Fibroblast of the conjunctiva (primary cell): ENCODE data around the gene RBM28.
A peak's percentile ranks its signal among the peaks of the same experiment; 100 is the strongest.

Experiments
- DNase-seq: peaks from one replicate; pipeline ENCODE4 v3.0.0-alpha.2; 2010; ENCODE audit warnings: low read depth

The RBM28 gene

GRCh38 chr7:128374041-128374440, 30.3 kb upstream of the RBM28 start:
- no peak for DNase-seq

GRCh38 chr7:128373606-128374005, 29.9 kb upstream of the RBM28 start:
- no peak for DNase-seq

GRCh38 chr7:128370491-128370890, 26.8 kb upstream of the RBM28 start:
- no peak for DNase-seq

GRCh38 chr7:128366986-128367385, 23.3 kb upstream of the RBM28 start:
- no peak for DNase-seq

- no peak for DNase-seq
These were observed 22.6 kb upstream of the RBM28 start for GRCh38 chr7:128366300-128366699.

GRCh38 chr7:128365432-128365831, 21.7 kb upstream of the RBM28 start:
- DNase-seq, result no peak

- no peak for DNase-seq
These were observed 20.6 kb upstream of the RBM28 start for GRCh38 chr7:128364166-128364870.

GRCh38 chr7:128363261-128363721, 19.6 kb upstream of the RBM28 start:
- DNase-seq, result no peak

GRCh38 chr7:128362670-128363069, 19.0 kb upstream of the RBM28 start:
- no peak for DNase-seq

GRCh38 chr7:128361411-128362379, 18.0 kb upstream of the RBM28 start, which contains the start of gene PRRT4:
Gene PRRT4 (minus strand): TSS chr7:128361690.
- DNase-seq, result no peak

- no peak for DNase-seq
These were observed 16.6 kb upstream of the RBM28 start for GRCh38 chr7:128360359-128360678.

GRCh38 chr7:128359939-128360338, 16.2 kb upstream of the RBM28 start:
- DNase-seq, result no peak

GRCh38 chr7:128359336-128359735, 15.6 kb upstream of the RBM28 start:
- DNase-seq, result no peak

- no peak for DNase-seq
These were observed 14.5 kb upstream of the RBM28 start for GRCh38 chr7:128358233-128358632.

GRCh38 chr7:128357217-128357613, 13.5 kb upstream of the RBM28 start:
- no peak for DNase-seq

GRCh38 chr7:128356546-128357216, 13.0 kb upstream of the RBM28 start:
- no peak for DNase-seq

GRCh38 chr7:128353610-128354009, 9.9 kb upstream of the RBM28 start:
- no peak for DNase-seq

- no peak for DNase-seq
These were observed 9.5 kb upstream of the RBM28 start for GRCh38 chr7:128353189-128353588.

GRCh38 chr7:128352636-128353035, 8.9 kb upstream of the RBM28 start:
- no peak for DNase-seq

- DNase-seq, result peak; percentile 6
These were observed 8.4 kb upstream of the RBM28 start for GRCh38 chr7:128352153-128352537.

GRCh38 chr7:128351296-128352152, 7.8 kb upstream of the RBM28 start:
- no peak for DNase-seq
